Subcutaneous adipose tissue (tissue), 4 donors: ENCODE data around the gene ASB4. TPM values are rescaled to one million over a fixed set of nuclear protein-coding genes. Genes with fewer than 3 reads are reported as not detected.

ENCODE experiments used
- CTCF ChIP-seq: fragments of 450-650 bp; IDR thresholded peaks from one replicate; pipeline ENCODE4 v1.5.1; 2016; ENCODE audit warnings: low read depth, mild to moderate bottlenecking, control low read depth, antibody characterized with exemption, moderate library complexity
- total RNA-seq, 4 donors: library from RNA; depleted of rRNA; stranded (reverse); fragments of >200 nt; gene quantifications; one replicate each; pipeline ENCODE4 v1.1.0, GENCODE V29; 2016

The ASB4 gene
- total RNA-seq, 4 donors from 2014 or later = 0.19 to 0.44 (median 0.34) TPM; not detected in 1

GRCh38 chr7:95585426-95585789 is 99.7 kb downstream of the ASB4 start:
- no peak for TF ChIP-seq CTCF

- no peak for TF ChIP-seq CTCF
Measured at GRCh38 chr7:95586951-95587301, 101.2 kb downstream of the ASB4 start.

- no peak for TF ChIP-seq CTCF
Measured at GRCh38 chr7:95589031-95589430, 103.3 kb downstream of the ASB4 start.

- TF ChIP-seq CTCF = no peak
Measured at GRCh38 chr7:95589766-95590165, 104.0 kb downstream of the ASB4 start.

Other genes with a start within 250 kb of the ASB4 start
- gene PON1, start 161.4 kb upstream of the ASB4 start, total RNA-seq = under 1 TPM in 1 of 4 donors, not detected in 3; 0.34 TPM
- gene PON3, start 89.6 kb upstream of the ASB4 start, total RNA-seq = 1 to 10 TPM; 2.5 to 6.0 (median 4.7) TPM
- 100 to 1,000 TPM in 2 of 4 donors, 10 to 100 TPM in 2; 77.7 to 137 (median 104) TPM for gene PON2, start 50.9 kb upstream of the ASB4 start, total RNA-seq
- gene PDK4, start 110.6 kb downstream of the ASB4 start, total RNA-seq = 1,000 to 10,000 TPM in 3 of 4 donors, 100 to 1,000 TPM in 1; 644 to 2,300 (median 1,753) TPM